ENCODE data around the gene GHRHR.

- TF ChIP-seq EP300 (IDR thresholded peaks at IDR 0.05) = no peak
- no peak for TF ChIP-seq CTCF (IDR thresholded peaks at IDR 0.05)
- no peak for TF ChIP-seq POLR2A (IDR thresholded peaks at IDR 0.05; ENCODE audit: low read depth)
These were observed 59.0 kb downstream of the GHRHR start for GRCh38 chr7:31022726-31023125.

Measured in esophagus muscularis mucosa (tissue), 4 donors.